Amygdala (tissue), 56 donors: ENCODE data around the gene PELO.
A peak's percentile ranks its signal among the peaks of the same experiment; 100 is the strongest.

Experiments used
- DNase-seq, 56 donors: peaks; one replicate each; lab custom pipeline; 2025; lab: John Stamatoyannopoulos, UW

Gene PELO

GRCh38 chr5:52824827-52825226, 37.1 kb downstream of the PELO start:
- no peak for DNase-seq

- no peak for DNase-seq
These were observed 38.1 kb downstream of the PELO start for GRCh38 chr5:52825826-52826225.

GRCh38 chr5:52827815-52828214, 40.1 kb downstream of the PELO start:
- no peak for DNase-seq

GRCh38 chr5:52829664-52830063, 41.9 kb downstream of the PELO start:
- DNase-seq, result no peak

- DNase-seq, result no peak
These were observed 42.9 kb downstream of the PELO start for GRCh38 chr5:52830650-52831049.

- no peak for DNase-seq
These were observed 44.2 kb downstream of the PELO start for GRCh38 chr5:52831786-52832511.

- no peak for DNase-seq
These were observed 46.6 kb downstream of the PELO start for GRCh38 chr5:52834320-52834719.

GRCh38 chr5:52837068-52837467, 49.4 kb downstream of the PELO start:
- peak in 14 of 56 donors; percentile 1 to 46 (median 10) for DNase-seq
